Measurements from ENCODE around the gene TECRL. TPM values are rescaled to one million over a fixed set of nuclear protein-coding genes. Genes with fewer than 3 reads are reported as not detected.

The TECRL gene
- total and polyA plus RNA-seq, 2 of the 4 experiments (the other 2 are of a cell fraction): not detected

GRCh38 chr4:64394469-64394868 lies 14.8 kb downstream of the TECRL start:
- TF ChIP-seq MAZ (IDR thresholded peaks at IDR 0.05; ENCODE audit: borderline replicate concordance, low read depth, low read length): no peak
- no peak for TF ChIP-seq MAFK (IDR thresholded peaks at IDR 0.05; ENCODE audit: low read depth, low read length)
- no peak overlapping the region for H3K9ac ChIP-seq (ENCODE audit: low read depth, low read length)
- H4K20me1 ChIP-seq (ENCODE audit: insufficient read depth, low read length): no peaks in the 10 kb centered on the region
- ChIA-PET CTCF (no interaction called here), POLR2A (ENCODE audit: unreplicated experiment) (no interaction called here)
- H4K5ac ChIP-seq (ENCODE audit: low read depth, low read length): no peak overlapping the region
- ATAC-seq (ENCODE audit: low read depth): no peak
- H2BK5ac ChIP-seq (ENCODE audit: low read depth, low read length, poor library complexity, severe bottlenecking): no peak overlapping the region
- in situ Hi-C loops (cut with MboI; ENCODE audit: low sequenced_read_pairs) (no loop called here), intact Hi-C loops (cut with micrococcal nuclease) (no loop called here), dilution Hi-C loops (cut with HindIII; ENCODE audit: low sequenced_read_pairs, unreplicated experiment) (no loop called here)
- no peak overlapping the region for H3K23ac ChIP-seq (ENCODE audit: low read depth, low read length)
- H3K4ac ChIP-seq (ENCODE audit: low read depth, low read length): no peak overlapping the region
- no peaks in the 10 kb centered on the region for H3K9me1 ChIP-seq (ENCODE audit: insufficient read depth, low read length)
- H3K9me3 ChIP-seq (ENCODE audit: control insufficient read depth, insufficient read depth, low read length): no peaks in the 10 kb centered on the region; the same call in 1 of the 2 replicates
- no peak overlapping the region for H2BK20ac ChIP-seq (ENCODE audit: low read depth, low read length)
- no peaks in the 10 kb centered on the region for H3K79me1 ChIP-seq (ENCODE audit: low read depth in 1 of 2, low read length in 2 of 2)
- H3K27ac ChIP-seq (ENCODE audit: insufficient read depth, low read length): no peak overlapping the region
- no peaks in the 10 kb centered on the region for H3K27me3 ChIP-seq (ENCODE audit: control insufficient read depth, insufficient read depth, low read length)
- H3K18ac ChIP-seq (ENCODE audit: low read depth, low read length): no peak overlapping the region
- no peak overlapping the region for H3K4me3 ChIP-seq (ENCODE audit: insufficient read depth, low read depth, low read length)
- H3K36me3 ChIP-seq (ENCODE audit: control insufficient read depth, insufficient read depth, low read length): no peaks in the 10 kb centered on the region
- H2AK9ac ChIP-seq (replicated peaks; ENCODE audit: low read depth, low read length, poor library complexity): no peak overlapping the region
- H4K91ac ChIP-seq (ENCODE audit: insufficient read depth, low read depth, low read length): no peak overlapping the region
- H3K14ac ChIP-seq (replicated peaks; ENCODE audit: low read depth, low read length): no peak overlapping the region
- H4K8ac ChIP-seq (ENCODE audit: low read depth in 2 of 2, low read length in 2 of 2): no peak overlapping the region
- no peak overlapping the region for H2BK15ac ChIP-seq (ENCODE audit: low read depth, low read length)
- no peak overlapping the region for H2AFZ ChIP-seq (replicated peaks; ENCODE audit: low read length, poor library complexity)
- no TSS peak for BruUV-seq (replicated peaks)
- WGBS, 2 experiments (ENCODE audit: extremely low coverage in 2 of 2, insufficient read length in 1 of 2): no CpG with 5 or more reads among the region's 3 CpGs
- no peak for DNase-seq
- H2AK5ac ChIP-seq (ENCODE audit: low read depth, low read length): no peak overlapping the region
- H3K4me1 ChIP-seq (ENCODE audit: control insufficient read depth, insufficient read depth, low read length): no peaks in the 10 kb centered on the region
- H3K4me2 ChIP-seq (ENCODE audit: low read depth, low read length): no peak overlapping the region
- H3K56ac ChIP-seq (ENCODE audit: extremely low read depth, insufficient read depth, low read length): no peak overlapping the region
- H2BK120ac ChIP-seq (ENCODE audit: low read depth, low read length): no peak overlapping the region
